Activated T-helper 2 cell treated with anti-CD3 and anti-CD28 coated beads, Interferon-gamma antibody, Interleukin-2, Interleukin-4, amounts not matched to agents 10 μg/mL and 5 μg/mL and 100 μg/mL, durations not matched to agents 14 hours and 24 hours and 36 hours (primary cell): ENCODE data around the gene NCAPD2. TPM values are rescaled to one million over a fixed set of nuclear protein-coding genes. Genes with fewer than 3 reads are reported as not detected.
"Not testable (repeated sequence)": the region's sequence is repeated elsewhere in the genome, so short reads cannot be mapped to it uniquely, and the experiment has no call there.

Source experiments
- DNase-seq: peaks from one replicate; pipeline ENCODE4 v3.0.0; 2021; ENCODE audit warnings: low spot score
- H3K27ac Mint-ChIP-seq: one replicate; pipeline ENCODE4 v1.8.0; 2021; ENCODE audit warnings: mixed read lengths
- H3K27me3 Mint-ChIP-seq: one replicate; pipeline ENCODE4 v1.8.0; 2021; ENCODE audit warnings: low read depth, mixed read lengths
- H3K36me3 Mint-ChIP-seq: one replicate; pipeline ENCODE4 v1.8.0; 2021; ENCODE audit warnings: low read depth, mixed read lengths
- H3K4me1 Mint-ChIP-seq: one replicate; pipeline ENCODE4 v1.8.0; 2021; ENCODE audit warnings: low read depth, mixed read lengths
- H3K4me3 Mint-ChIP-seq: one replicate; pipeline ENCODE4 v1.8.0; 2021; ENCODE audit warnings: low read depth, mild to moderate bottlenecking, moderate library complexity, mixed read lengths
- H3K9me3 Mint-ChIP-seq: one replicate; pipeline ENCODE4 v1.8.0; 2021; ENCODE audit warnings: mixed read lengths
- intact Hi-C: fragments of 100-400 bp; cut with micrococcal nuclease; formaldehyde crosslinking; loops from one replicate; pipeline ENCODE4 v1.15.1; 2023
- total RNA-seq: library from RNA; stranded (reverse); gene quantifications from 2 replicates; pipeline ENCODE4 v1.2.3, GENCODE V29; 2022

The NCAPD2 gene
- total RNA-seq, 1 donor from 2014 or later = 114 TPM

DNA sequence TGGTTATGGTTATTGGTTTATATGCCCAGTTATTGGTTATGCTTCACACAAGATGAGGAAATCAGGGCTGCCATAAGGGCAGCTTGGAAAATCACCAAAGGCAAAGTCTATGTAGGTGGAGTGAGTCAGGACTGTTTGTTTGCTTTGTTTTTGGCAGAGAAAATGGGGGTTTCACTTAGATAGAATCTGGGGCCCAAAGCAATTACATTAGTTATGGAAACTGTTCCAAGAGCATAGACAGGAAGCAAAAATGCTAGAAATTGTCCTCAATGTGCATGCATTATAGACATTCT is 25.7 kb upstream of the NCAPD2 start:
- H3K4me1 Mint-ChIP-seq = peaks cover 65% of the 10 kb centered on the region
- intact Hi-C loops = loop anchor here (2.0 to 10.0 kb wide), 2 partner anchors 15 to 217 kb away; partner anchors contain the start of genes TAPBPL and ZNF384
- no peaks in the 10 kb centered on the region for H3K9me3 Mint-ChIP-seq
- peak overlapping the region; percentile 88 for H3K4me3 Mint-ChIP-seq
- no peaks in the 10 kb centered on the region for H3K27me3 Mint-ChIP-seq
- peaks cover 62% of the 10 kb centered on the region for H3K36me3 Mint-ChIP-seq
- peak overlapping the region; percentile 86 for H3K27ac Mint-ChIP-seq
- DNase-seq = no peak

DNA sequence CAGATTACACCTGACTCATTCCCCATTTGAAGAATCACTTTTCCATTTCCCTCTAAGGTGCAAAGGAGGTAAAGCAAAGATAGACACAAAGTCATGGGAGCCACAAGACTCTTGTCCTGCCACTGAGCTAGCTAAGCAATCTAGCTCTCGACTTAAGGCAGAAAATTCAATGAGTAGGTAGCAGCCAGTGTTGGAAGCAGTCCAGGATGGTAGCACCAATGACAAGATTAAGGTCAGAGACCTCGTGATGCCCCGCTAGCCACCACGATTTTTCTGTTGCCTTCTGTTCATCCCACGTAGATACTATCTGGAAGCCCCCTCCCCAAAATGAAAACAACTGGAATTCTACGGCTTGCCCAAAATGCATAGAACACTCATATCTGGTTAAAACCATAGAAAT is 24.8 kb upstream of the NCAPD2 start:
- H3K27me3 Mint-ChIP-seq = no peaks in the 10 kb centered on the region
- peaks cover 58% of the 10 kb centered on the region for H3K4me1 Mint-ChIP-seq
- DNase-seq = no peak
- no peaks in the 10 kb centered on the region for H3K9me3 Mint-ChIP-seq
- H3K4me3 Mint-ChIP-seq = peak overlapping the region; percentile 88
- intact Hi-C loops = loop anchor here (2.0 to 10.0 kb wide), 2 partner anchors 16 to 216 kb away; partner anchors contain the start of genes TAPBPL and ZNF384
- H3K27ac Mint-ChIP-seq = peak overlapping the region; percentile 86
- peaks cover 54% of the 10 kb centered on the region for H3K36me3 Mint-ChIP-seq

DNA sequence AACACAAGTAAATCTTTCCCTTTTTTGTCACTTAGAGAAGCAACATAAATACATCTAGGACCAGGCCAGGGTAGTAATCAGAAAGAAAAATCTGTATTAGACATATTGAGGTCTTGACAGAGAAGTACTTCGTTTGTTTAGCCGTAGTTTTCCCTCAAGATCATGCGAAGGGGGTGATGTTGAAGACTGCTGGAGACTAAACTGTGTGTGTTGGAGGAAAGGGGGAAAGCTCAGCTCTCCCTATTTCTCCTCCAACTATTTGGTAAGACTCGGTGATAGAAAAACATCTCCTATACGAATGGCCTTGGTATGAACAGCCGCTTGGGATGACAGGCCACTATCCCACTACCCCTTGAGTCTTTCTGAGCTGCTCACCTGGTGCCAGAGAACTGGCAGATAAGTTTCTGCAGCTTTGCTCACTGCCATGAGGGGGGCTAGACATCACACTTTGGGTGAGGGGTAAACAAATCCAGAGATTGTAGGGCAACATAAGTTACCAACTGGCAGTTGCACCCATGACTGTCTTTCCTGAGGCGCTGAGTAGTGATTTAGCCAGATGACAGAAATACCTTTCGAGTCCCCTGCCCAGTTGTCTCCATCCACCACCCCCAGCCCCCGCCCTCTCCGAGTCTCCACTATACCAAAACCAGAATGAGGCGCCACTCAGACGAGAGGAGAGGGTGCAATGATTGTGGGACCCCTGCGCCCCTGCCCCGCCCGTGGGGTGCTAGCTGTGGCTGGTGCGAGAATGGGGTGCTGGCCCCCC is 24.1 kb upstream of the NCAPD2 start:
- no peak for DNase-seq
- peaks cover 47% of the 10 kb centered on the region for H3K36me3 Mint-ChIP-seq
- intact Hi-C loops = loop anchor here (1.0 to 10.0 kb wide), 6 partner anchors 7 to 215 kb away; partner anchors contain the start of genes GAPDH, MRPL51, TAPBPL and ZNF384
- no peaks in the 10 kb centered on the region for H3K27me3 Mint-ChIP-seq
- no peaks in the 10 kb centered on the region for H3K9me3 Mint-ChIP-seq
- peaks cover 51% of the 10 kb centered on the region for H3K4me1 Mint-ChIP-seq
- peak overlapping the region; percentile 88 for H3K4me3 Mint-ChIP-seq
- H3K27ac Mint-ChIP-seq = peak overlapping the region; percentile 86

DNA sequence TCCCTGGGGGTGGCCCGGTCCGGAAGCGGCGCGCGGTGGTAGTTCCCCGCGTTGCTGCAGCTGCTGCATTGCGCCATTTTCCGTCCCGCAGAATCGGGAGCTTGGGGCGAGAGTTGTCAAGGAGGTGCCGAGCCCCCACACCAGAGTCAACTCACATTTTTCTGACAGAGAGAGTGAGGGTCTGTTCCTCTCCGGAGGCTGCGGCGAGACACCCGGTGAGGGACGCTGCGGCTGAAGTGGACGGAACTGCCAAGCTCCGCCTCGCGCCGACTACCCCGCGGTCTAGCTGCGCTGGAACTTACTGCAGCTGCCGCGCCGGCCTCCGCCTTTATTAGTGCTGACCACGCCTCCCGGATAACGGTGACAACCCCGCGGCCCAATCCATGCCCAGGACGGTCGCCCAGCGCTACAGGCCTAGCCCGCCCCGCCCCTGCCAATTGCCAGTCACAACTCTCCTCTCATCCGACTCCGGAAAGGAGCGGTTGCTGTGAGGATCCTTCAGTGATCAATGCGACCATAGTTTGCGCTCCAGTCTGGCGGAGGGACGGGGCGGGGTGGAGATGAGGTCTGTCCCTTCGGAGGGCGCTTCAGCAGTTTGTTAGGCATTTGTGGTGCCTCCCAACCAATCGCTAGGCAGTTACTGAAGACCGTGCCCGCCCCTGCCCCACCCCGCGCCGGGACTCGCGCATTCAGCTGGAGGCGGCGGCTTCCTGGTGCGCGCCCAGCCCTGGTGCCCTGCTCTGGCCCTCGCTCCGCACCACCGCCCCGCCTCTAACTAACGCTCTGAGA is 23.3 kb upstream of the NCAPD2 start, which contains the start of gene VAMP1:
TSS of gene VAMP1 (minus strand) at position 303 of the 789 bp plus-strand sequence. CDS start at position 157, 146 bp downstream.
- peak within 1 kb of the TSS; percentile 88 for H3K4me3 Mint-ChIP-seq
- H3K27ac Mint-ChIP-seq = peak within 1 kb of the TSS; percentile 86
- H3K9me3 Mint-ChIP-seq = no peaks in the 10 kb centered on the region
- H3K36me3 Mint-ChIP-seq = peaks cover 42% of the 10 kb centered on the region
- peaks cover 47% of the 10 kb centered on the region for H3K4me1 Mint-ChIP-seq
- H3K27me3 Mint-ChIP-seq = no peaks in the 10 kb centered on the region
- DNase-seq = peak; percentile 98
- intact Hi-C loops = loop anchor here (1.0 kb wide), 4 partner anchors 8 to 64 kb away; partner anchors contain the start of genes GAPDH and MRPL51

DNA sequence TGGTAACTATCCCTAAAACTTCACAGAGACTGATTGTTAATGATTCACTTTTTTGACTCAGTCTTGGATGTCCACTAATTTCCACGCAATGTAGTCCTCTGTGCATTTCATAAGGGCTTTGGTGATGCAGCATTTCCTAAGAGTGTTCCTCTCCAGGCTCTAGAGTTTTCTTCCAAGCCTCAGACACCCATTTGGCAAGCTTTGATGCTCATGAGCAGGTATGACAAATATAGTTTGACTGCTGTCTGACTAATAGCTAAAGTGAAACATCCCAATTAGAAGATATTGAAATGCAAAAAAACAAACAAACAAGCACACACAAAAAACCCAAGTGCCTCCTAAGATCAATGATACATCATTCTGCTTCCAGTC is 21.9 kb upstream of the NCAPD2 start:
- no peak for DNase-seq
- peak overlapping the region; percentile 86 for H3K27ac Mint-ChIP-seq
- no peaks in the 10 kb centered on the region for H3K9me3 Mint-ChIP-seq
- H3K4me3 Mint-ChIP-seq = no peak overlapping the region
- H3K4me1 Mint-ChIP-seq = peaks cover 38% of the 10 kb centered on the region
- H3K36me3 Mint-ChIP-seq = peaks cover 29% of the 10 kb centered on the region
- no peaks in the 10 kb centered on the region for H3K27me3 Mint-ChIP-seq
- intact Hi-C loops = no loop called here

DNA sequence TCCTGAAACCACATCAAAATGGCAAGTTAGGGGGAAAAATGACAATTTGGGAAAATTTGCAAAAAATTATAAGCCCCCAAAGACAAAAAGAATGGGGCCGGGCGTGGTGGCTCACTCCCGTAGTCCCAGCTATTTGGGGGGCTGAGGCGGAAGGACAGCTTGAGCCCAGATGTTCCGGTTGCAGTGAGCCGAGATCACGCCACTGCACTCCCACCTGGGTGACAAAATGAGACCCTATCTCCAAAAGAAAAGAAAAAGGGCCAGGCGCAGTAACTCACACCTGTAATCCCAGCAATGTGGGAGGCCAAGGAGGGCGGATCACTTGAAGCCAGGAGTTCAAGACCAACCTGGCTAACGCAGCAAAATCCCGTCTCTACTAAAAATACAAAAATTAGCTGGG is 21.4 kb upstream of the NCAPD2 start:
- Mint-ChIP-seq H3K27ac (no peak overlapping the region), H3K4me1 (peaks cover 33% of the 10 kb centered on the region), H3K9me3 (no peaks in the 10 kb centered on the region)

DNA sequence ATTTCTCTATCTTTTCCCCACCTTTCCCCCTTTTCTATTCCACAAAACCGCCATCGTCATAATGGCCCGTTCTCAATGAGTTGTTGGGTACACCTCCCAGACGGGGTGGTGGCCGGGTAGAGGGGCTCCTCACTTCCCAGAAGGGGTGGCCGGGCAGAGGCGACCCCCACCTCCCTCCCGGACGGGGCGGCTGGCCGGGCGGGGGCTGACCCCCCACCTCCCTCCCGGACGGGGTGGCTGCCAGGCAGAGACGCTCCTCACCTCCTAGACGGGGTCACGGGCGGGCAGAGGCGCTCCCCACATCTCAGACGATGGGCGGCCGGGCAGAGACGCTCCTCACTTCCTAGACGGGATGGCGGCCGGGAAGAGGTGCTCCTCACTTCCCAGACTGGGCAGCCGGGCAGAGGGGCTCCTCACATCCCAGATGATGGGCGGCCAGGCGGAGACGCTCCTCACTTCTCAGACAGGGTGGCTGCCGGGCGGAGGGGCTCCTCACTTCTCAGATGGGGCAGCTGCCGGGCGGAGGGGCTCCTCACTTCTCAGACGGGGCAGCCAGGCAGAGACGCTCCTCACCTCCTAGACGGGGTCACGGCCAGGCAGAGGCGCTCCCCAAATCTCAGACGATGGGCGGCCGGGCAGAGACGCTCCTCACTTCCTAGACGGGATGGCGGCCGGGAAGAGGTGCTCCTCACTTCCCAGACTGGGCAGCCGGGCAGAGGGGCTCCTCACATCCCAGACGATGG is 18.5 kb upstream of the NCAPD2 start:
- H3K27me3 Mint-ChIP-seq, intact Hi-C loops, H3K27ac Mint-ChIP-seq, DNase-seq, H3K9me3 Mint-ChIP-seq, H3K4me3 Mint-ChIP-seq, H3K36me3 Mint-ChIP-seq: not testable (repeated sequence)
- peaks cover 12% of the 10 kb centered on the region for H3K4me1 Mint-ChIP-seq

More for the DNA sequence above, 21.4 kb upstream of the NCAPD2 start:
- DNase-seq = no peak
- Mint-ChIP-seq H3K36me3 (peaks cover 24% of the 10 kb centered on the region), H3K4me3 (no peak overlapping the region), H3K27me3 (no peaks in the 10 kb centered on the region)
- intact Hi-C loops = no loop called here

DNA sequence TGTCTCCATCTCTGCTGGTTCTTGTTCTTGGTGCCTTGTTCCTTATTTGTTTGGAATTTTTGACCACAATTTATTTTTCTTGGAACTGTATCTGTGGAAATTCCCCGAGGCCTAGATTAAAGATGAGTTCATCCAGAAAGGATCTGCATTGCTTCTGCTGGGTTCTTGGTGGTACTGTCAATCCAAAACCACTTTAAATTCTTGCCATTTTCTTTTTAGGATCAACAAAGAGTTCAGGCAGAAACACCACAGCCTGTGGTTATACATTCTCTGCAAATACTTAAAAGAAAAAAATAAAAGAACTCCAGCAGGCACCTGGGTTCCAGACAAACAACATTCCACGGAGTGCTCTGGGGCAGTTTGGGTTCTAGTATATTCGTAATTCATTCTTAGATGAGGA is 17.4 kb upstream of the NCAPD2 start:
- Mint-ChIP-seq H3K9me3 (no peaks in the 10 kb centered on the region), H3K27me3 (no peaks in the 10 kb centered on the region), H3K4me1 (peaks cover 6% of the 10 kb centered on the region), H3K36me3 (no peaks in the 10 kb centered on the region), H3K4me3 (no peak overlapping the region), H3K27ac (no peak overlapping the region)
- intact Hi-C loops = no loop called here
- DNase-seq = no peak

DNA sequence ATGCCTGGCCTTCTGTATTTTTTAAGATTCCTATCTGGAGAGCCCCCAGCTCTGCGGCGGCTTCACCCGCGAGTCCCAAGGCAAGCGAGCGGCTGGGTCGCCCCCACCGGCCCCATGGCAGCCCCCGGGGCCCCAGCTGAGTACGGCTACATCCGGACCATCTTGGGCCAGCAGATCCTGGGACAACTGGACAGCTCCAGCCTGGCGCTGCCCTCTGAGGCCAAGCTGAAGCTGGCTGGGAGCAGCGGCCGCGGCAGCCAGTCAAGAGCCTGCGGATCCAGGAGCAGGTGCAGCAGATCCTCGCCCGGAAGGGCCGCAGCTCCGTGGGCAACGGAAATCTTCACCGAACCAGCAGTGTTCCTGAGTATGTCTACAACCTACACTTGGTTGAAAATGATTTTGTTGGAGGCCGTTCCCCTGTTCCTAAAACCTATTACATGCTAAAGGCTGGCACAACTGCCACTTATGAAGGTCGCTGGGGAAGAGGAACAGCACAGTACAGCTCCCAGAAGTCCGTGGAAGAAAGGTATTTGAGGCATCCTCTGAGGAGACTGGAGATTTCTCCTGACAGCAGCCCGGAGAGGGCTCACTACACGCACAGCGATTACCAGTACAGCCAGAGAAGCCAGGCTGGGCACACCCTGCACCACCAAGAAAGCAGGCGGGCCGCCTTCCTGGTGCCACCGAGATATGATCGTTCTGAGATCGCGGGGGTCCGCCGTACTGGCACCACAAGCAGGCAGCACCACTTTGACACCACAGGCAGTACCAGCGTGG is 16.1 kb upstream of the NCAPD2 start:
- H3K4me3 Mint-ChIP-seq, DNase-seq, H3K36me3 Mint-ChIP-seq, intact Hi-C loops, H3K27me3 Mint-ChIP-seq, H3K4me1 Mint-ChIP-seq, H3K27ac Mint-ChIP-seq, H3K9me3 Mint-ChIP-seq: not testable (repeated sequence)

DNA sequence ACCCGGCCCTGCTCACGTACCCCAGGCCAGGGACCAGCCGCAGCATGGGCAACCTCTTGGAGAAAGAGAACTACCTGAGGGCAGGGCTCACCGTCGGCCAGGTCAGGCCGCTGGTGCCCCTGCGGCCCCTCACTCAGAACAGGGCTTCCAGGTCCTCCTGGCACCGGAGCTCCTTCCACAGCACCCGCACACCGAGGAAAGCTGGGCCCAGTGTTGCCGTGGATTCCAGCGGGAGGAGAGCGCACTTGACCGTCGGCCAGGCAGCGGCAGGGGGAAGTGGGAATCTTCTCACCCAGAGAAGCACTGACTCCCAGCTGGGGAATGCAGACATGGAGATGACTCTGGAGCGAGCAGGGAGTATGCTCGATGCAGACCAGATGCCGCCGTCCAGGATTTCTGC is 15.5 kb upstream of the NCAPD2 start:
- intact Hi-C loops = no loop called here
- Mint-ChIP-seq H3K4me3 (no peak overlapping the region), H3K27ac (no peak overlapping the region)

DNA sequence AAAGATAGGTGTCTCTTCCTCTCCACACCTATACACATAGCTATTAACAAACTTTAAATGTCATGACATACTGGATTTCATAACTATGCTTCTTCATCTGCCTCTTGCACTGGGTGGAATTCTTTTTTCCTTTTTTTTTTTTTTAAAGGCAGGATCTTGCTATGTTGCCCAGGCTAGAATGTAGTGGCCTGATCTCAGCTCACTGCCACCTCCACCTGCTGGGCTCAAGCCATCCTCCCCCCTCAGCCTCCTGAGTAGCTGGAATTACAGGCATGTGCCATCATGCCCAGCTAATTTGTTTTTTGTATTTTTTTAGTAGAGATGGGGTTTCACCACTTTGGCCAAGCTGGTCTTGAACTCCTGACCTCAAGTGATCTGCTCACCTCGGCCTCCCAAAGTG is 5.7 kb upstream of the NCAPD2 start:
- H3K27me3 Mint-ChIP-seq = peaks cover 4% of the 10 kb centered on the region
- no peak overlapping the region for H3K4me3 Mint-ChIP-seq
- no peak overlapping the region for H3K27ac Mint-ChIP-seq
- no peaks in the 10 kb centered on the region for H3K9me3 Mint-ChIP-seq
- no peak for DNase-seq
- intact Hi-C loops = no loop called here
- peaks cover 21% of the 10 kb centered on the region for H3K36me3 Mint-ChIP-seq
- H3K4me1 Mint-ChIP-seq = peaks cover 8% of the 10 kb centered on the region

More for the DNA sequence above, 15.5 kb upstream of the NCAPD2 start:
- DNase-seq = no peak
- H3K27me3 Mint-ChIP-seq = peaks cover 5% of the 10 kb centered on the region
- H3K9me3 Mint-ChIP-seq = no peaks in the 10 kb centered on the region
- no peaks in the 10 kb centered on the region for H3K4me1 Mint-ChIP-seq
- no peaks in the 10 kb centered on the region for H3K36me3 Mint-ChIP-seq

DNA sequence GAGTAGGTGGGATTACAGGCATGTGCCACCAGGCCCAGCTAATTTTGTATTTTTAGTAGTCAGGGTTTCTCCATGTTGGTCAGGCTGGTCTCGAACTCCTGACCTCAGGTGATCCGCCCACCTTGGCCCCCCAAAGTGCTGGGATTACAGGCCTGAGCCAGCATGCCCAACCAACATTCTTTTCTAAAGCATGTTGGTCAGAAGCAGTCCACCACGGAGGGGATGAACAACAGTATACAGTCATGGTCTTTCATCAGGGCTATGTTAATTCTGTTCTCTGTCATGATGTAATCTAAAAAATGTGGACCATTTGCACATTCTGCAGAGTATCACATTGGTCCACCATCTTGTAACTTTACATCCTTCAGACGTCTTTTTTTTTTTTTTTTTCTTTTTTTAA is 4.5 kb upstream of the NCAPD2 start:
- intact Hi-C loops = no loop called here
- Mint-ChIP-seq H3K4me1 (peaks cover 8% of the 10 kb centered on the region), H3K27ac (no peak overlapping the region), H3K27me3 (no peaks in the 10 kb centered on the region), H3K9me3 (no peaks in the 10 kb centered on the region), H3K36me3 (peaks cover 22% of the 10 kb centered on the region), H3K4me3 (no peak overlapping the region)
- no peak for DNase-seq
